NOMO-1 treated with DMSO at 0.1 percent for 48 hours (cell line): ENCODE measurements around the gene RALBP1.

Source experiments
- DNase-seq: peaks from one replicate; lab custom pipeline; 2025; ENCODE audit not compliant: unreplicated experiment; lab: John Stamatoyannopoulos, UW

The RALBP1 gene

GRCh38 chr18:9507565-9508088 lies 32.3 kb downstream of the RALBP1 start:
- no peak for DNase-seq

- DNase-seq: no peak
Measured at GRCh38 chr18:9508446-9509025, 33.2 kb downstream of the RALBP1 start.

DNA sequence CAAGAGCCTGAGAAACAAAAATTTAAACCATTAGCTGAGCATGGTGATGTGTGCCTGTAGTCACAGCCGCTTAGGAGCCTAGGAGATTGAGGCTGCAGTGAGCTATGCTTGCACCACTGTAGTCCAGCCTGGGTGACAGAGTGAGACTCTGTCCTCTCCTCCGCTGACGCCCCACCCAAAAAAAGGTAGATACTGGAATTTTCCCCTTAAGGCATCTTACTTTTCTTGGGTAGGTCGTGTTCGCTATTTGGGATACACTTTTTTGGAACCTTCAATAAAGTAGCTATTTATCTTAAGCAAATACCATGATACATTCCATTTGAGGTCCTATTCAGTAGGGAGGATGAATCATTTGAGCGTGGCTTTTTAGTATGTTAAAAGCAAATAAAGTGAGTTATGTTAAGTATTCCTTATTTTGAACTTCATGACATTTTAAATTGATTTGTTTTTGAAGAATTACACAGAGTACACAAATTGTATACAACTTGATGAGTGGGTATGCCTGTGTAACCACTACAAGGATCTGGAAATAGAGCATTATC lies 38.7 kb downstream of the RALBP1 start:
- no peak for DNase-seq

DNA sequence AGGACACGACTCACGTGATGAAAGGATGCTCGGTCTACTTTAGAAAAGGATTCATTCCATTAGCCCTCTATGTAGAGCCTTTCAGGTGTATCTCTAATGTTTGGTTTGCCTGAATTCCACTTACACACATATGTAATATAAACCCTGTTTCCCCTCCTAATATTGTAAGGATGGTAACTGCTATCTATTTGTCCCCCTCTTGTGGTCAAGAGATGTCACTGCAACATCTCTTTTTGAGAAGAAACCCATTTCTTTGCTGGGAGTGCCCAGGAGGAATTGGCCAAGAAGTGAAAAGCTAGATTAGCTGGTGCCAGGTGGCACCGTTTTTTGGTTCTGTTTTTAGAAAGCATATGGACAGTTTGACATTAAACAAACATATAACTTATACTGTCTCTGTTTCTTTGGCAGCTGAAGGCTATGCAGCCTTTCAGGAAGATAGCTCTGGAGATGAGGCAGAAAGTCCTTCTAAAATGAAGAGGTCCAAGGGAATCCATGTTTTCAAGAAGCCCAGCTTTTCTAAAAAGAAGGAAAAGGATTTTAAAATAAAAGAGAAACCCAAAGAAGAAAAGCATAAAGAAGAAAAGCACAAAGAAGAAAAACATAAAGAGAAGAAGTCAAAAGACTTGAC lies 41.2 kb downstream of the RALBP1 start:
- DNase-seq: peak; percentile 60

DNA sequence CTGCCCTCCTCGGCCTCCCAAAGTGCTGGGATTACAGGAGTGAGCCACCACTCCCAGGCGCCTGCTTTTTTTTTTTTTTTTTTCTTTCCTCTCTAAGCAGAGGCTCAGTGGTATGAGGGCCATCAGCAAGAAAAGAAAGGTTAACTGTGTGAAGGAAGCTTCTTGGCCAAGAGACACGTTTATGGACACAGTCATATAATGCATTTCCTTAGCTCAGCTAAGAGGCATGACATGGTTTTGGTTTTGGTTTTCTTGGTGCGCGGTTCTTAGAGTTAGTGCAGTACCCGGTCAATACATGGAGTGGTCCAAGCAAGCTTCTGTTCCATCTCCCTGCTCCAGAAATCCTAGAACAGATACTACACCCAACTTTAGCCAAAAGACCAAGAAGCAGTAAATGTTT lies 42.6 kb downstream of the RALBP1 start:
- DNase-seq: no peak

- DNase-seq: no peak
Measured at GRCh38 chr18:9519399-9519798, 44.1 kb downstream of the RALBP1 start.

DNA sequence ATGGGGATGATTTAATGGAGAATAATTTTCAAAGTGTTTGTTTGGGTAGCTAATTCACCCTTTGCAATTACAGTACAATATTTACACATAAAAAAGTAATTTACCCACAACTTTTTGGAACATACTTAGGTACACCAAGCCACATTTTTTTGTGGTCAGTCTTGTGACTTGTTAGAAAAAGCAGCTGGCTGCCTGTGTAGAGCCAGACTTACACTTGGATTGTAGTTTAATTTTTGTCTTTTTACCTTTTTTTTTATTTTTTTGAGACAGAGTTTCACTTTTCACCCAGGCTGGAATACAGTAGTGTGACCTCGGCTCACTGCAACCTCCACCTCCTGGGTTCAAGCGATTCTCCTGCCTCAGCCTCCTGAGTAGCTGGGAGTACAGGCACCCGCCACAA lies 45.4 kb downstream of the RALBP1 start:
- DNase-seq: no peak

DNA sequence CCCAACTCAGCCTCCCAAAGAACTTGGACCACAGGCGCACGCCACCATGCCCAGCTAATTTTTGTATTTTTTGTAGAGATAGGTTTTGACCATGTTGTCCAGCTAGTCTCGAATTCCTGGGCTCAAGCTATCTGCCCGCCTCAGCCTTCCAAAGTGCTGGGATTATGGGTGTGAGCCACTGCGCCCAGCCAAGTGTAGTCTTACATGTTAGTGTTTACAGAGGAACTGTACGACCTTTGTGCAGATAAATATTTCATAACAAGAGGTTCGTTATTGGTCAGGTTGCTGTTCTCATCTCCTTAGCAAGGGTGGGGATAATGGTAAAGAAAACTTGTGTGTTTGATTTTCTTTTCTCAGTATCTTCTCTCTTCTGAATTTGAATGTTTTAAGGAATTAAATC lies 46.5 kb downstream of the RALBP1 start:
- DNase-seq: no peak

GRCh38 chr18:9522952-9523351 lies 47.6 kb downstream of the RALBP1 start:
- DNase-seq: no peak

GRCh38 chr18:9526458-9526857 lies 51.1 kb downstream of the RALBP1 start:
- no peak for DNase-seq

- DNase-seq: peak; percentile 81
Measured at GRCh38 chr18:9530226-9531009, 55.1 kb downstream of the RALBP1 start.

DNA sequence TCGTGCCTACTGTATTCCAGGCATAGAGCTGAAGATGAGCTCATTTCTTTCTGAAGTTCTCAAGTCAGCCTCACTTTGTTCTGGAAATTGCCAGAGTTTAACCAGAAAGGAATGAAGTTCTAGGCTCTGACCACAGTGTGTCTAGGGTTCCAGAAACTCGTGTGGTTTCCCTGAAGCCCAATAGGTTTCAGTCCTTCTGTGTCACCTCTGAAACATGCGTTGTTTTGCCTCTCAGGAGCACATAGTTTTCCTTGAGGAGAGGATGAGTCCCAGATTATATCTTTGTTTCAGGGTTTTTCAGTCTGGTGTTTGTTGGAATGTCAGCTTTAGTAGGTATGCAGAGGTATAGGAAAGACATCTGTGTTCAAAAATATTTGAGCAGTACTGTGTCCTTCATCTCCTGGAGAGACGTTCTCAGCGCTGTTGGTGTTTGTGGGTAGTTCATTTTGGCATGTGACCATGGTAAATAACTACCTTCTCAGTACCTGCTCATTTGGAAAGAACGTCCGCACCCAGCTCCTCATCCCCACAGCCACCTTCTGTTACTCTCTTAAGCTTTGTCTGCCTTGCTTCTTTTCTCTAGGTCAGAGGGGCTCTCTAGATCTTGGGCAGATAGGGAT lies 56.6 kb downstream of the RALBP1 start:
- no peak for DNase-seq

DNA sequence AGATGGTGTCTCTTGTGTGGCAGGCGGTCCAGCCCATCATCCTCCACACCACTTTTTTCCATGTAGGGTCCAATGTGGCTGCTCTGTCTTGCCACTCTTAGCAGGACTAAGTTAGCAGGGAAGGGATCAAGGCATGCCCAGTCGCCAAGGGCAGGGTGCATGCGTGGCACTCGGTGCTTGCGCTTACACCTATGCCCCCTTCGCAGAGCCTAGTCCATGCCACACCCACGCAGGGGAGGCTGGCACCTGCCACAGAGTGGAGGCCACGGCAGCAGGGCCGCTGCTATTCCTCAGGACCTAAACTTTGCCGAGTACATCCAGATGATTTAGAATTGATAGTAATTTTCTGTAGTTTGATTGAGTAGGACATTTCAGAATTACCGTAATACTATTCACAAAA lies 59.5 kb downstream of the RALBP1 start:
- no peak for DNase-seq

DNA sequence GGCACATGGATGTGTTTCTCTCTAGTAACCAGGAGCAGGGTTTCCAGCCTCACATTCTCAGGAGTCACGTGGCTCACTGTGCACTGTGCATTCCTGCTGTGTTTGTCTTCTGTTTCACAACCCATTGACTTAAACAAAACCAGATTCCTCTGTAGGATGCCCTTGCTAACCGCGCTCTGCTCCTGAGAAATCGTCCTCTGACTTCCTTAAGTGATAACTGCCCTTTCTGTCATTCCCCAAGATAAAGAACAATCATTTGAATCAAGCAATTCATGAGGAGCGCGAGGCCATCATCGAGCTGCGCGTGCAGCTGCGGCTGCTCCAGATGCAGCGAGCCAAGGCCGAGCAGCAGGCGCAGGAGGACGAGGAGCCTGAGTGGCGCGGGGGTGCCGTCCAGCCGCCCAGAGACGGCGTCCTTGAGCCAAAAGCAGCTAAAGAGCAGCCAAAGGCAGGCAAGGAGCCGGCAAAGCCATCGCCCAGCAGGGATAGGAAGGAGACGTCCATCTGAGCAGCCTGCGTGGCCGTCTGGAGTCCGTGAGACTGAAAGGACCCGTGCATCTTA lies 60.2 kb downstream of the RALBP1 start:
- no peak for DNase-seq

GRCh38 chr18:9536354-9537152 lies 61.2 kb downstream of the RALBP1 start:
- no peak for DNase-seq

- no peak for DNase-seq
Measured at GRCh38 chr18:9537677-9538076, 62.4 kb downstream of the RALBP1 start.

GRCh38 chr18:9539283-9539682 lies 64.0 kb downstream of the RALBP1 start:
- no peak for DNase-seq

GRCh38 chr18:9539938-9540337 lies 64.6 kb downstream of the RALBP1 start:
- no peak for DNase-seq

GRCh38 chr18:9542924-9543323 lies 67.6 kb downstream of the RALBP1 start:
- DNase-seq: no peak

GRCh38 chr18:9545029-9545428 lies 69.7 kb downstream of the RALBP1 start:
- DNase-seq: no peak
